A549 (cell line): ENCODE data around the gene NFATC2. TPM values are rescaled to one million over a fixed set of nuclear protein-coding genes. Genes with fewer than 3 reads are reported as not detected.
A peak's percentile ranks its signal among the peaks of the same experiment; 100 is the strongest.

Experiments used
- ATAC-seq, 2 experiments: fragments of 200-7000 bp in 1 of 2; fragments of >200 bp in 1 of 2; cut with Nextera tagmentation in 1 of 2; cut with Tn5 transposase in 1 of 2; 3 replicates each; pipeline versions ENCODE4 v1.8.0 to v1.9.1; 2018 to 2020; ENCODE audit warnings: mild to moderate bottlenecking in 1 of 2, moderate library complexity in 1 of 2
- CTCF ChIA-PET: fragments of 300-600 bp; sonication (Branson Sonifier 250); formaldehyde crosslinking; extraction: SDS; loops from one replicate; lab custom pipeline; 2021; ENCODE audit warnings: antibody characterized with exemption, inconsistent platforms; lab: Yijun Ruan, JAX
- POLR2A ChIA-PET: fragments of 350-600 bp; formaldehyde crosslinking; extraction: SDS; loops from one replicate; lab custom pipeline; 2021; ENCODE audit warnings: antibody characterized with exemption, inconsistent platforms; lab: Yijun Ruan, JAX
- DNase-seq, 2 experiments: peaks; one replicate each; pipeline versions ENCODE4 v3.0.0 to v3.0.0-alpha.2; 2011 to 2016; ENCODE audit warnings: low read depth in 1 of 2, low spot score in 1 of 2
- FAIRE-seq: peaks from 2 replicates; lab custom pipeline; 2011; peaks lifted over from hg19 to GRCh38; lab: Jason Lieb, UNC
- H3K27ac ChIP-seq, 2 experiments: fragments of >200 bp; sonication (Bioruptor Twin); formaldehyde crosslinking; 3 replicates each; pipeline ENCODE4 v1.5.1; 2016 to 2017
- H3K4me1 ChIP-seq: fragments of >200 bp; sonication (Bioruptor Twin); formaldehyde crosslinking; 3 replicates; pipeline ENCODE4 v1.6.1; 2016
- H3K4me2 ChIP-seq: fragments of >200 bp; sonication (Bioruptor Twin); formaldehyde crosslinking; 3 replicates; pipeline ENCODE4 v1.6.1; 2016
- H3K4me3 ChIP-seq: fragments of >200 bp; sonication (Bioruptor Twin); formaldehyde crosslinking; 3 replicates; pipeline ENCODE4 v1.5.1; 2016
- H3K9me3 ChIP-seq: fragments of >200 bp; sonication (Bioruptor Twin); formaldehyde crosslinking; 3 replicates; pipeline ENCODE4 v1.6.1; 2016
- CBX2 ChIP-seq: fragments of 200-600 bp; sonication (generic); IDR thresholded peaks from 2 replicates; pipeline ENCODE4 v1.6.1; 2016; ENCODE audit warnings: low read depth, mild to moderate bottlenecking, borderline replicate concordance
- CEBPB ChIP-seq, 2 experiments: fragments of >200 bp in 1 of 2; sonication (Bioruptor Twin) in 1 of 2; formaldehyde crosslinking in 1 of 2; IDR thresholded peaks; 2 replicates each; pipeline ENCODE4 v1.6.1; 2012 to 2016
- EHF ChIP-seq: fragments of 250-450 bp; sonication (Bioruptor Pico); IDR thresholded peaks from 2 replicates; pipeline ENCODE4 v1.5.0; 2020; ENCODE audit warnings: mild to moderate bottlenecking
- EP300 ChIP-seq, 2 experiments: fragments of >200 bp; sonication (Bioruptor Twin); formaldehyde crosslinking; IDR thresholded peaks; 2 replicates in 1 of 2; 3 replicates in 1 of 2; pipeline ENCODE4 v1.6.1; 2016 to 2017
- FOSB ChIP-seq: fragments of 250-450 bp; sonication (Bioruptor Pico); IDR thresholded peaks from 2 replicates; pipeline ENCODE4 v1.5.0; 2020; ENCODE audit warnings: mild to moderate bottlenecking, moderate library complexity
- FOSL2 ChIP-seq, 2 experiments: fragments of 450-650 bp in 1 of 2; fragments of >200 bp in 1 of 2; sonication (Bioruptor Twin) in 1 of 2; formaldehyde crosslinking; IDR thresholded peaks; 2 replicates each; pipeline versions ENCODE4 v1.5.0 to v1.6.1; 2016 to 2020; ENCODE audit warnings: mild to moderate bottlenecking in 1 of 2, moderate library complexity in 1 of 2
- FOXS1 ChIP-seq: fragments of 250-450 bp; sonication (Bioruptor Pico); IDR thresholded peaks from 2 replicates; pipeline ENCODE4 v1.5.0; 2020; ENCODE audit warnings: mild to moderate bottlenecking, moderate library complexity
- GATA3 ChIP-seq: IDR thresholded peaks from 2 replicates; pipeline ENCODE4 v1.6.1; 2012; ENCODE audit warnings: borderline replicate concordance
- HDAC2 ChIP-seq: fragments of 200-600 bp; sonication (generic); IDR thresholded peaks from 2 replicates; pipeline ENCODE4 v1.6.1; 2016
- HEYL ChIP-seq: fragments of 250-450 bp; sonication (Bioruptor Pico); IDR thresholded peaks from 2 replicates; pipeline ENCODE4 v1.8.0; 2021; ENCODE audit warnings: mild to moderate bottlenecking, moderate library complexity
- HOXA7 ChIP-seq: fragments of 250-450 bp; sonication (Bioruptor Pico); IDR thresholded peaks from 2 replicates; pipeline ENCODE4 v1.5.0; 2020; ENCODE audit warnings: mild to moderate bottlenecking, moderate library complexity
- HOXB5 ChIP-seq: fragments of 250-450 bp; sonication (Bioruptor Pico); IDR thresholded peaks from 2 replicates; pipeline ENCODE4 v1.5.0; 2020; ENCODE audit warnings: mild to moderate bottlenecking, moderate library complexity
- KDM1A ChIP-seq: fragments of 200-600 bp; sonication (generic); IDR thresholded peaks from 2 replicates; pipeline ENCODE4 v1.6.1; 2016; ENCODE audit warnings: low read depth, mild to moderate bottlenecking
- MAZ ChIP-seq: fragments of 150-350 bp; IDR thresholded peaks from 2 replicates; pipeline ENCODE4 v1.6.1; 2014; ENCODE audit warnings: antibody characterized with exemption, low read depth, low read length, borderline replicate concordance
- POLR2A ChIP-seq: IDR thresholded peaks from 2 replicates; pipeline ENCODE4 v1.6.1; 2012; ENCODE audit warnings: mild to moderate bottlenecking, low read length
- RFX5 ChIP-seq: fragments of 450-650 bp; IDR thresholded peaks from 2 replicates; pipeline ENCODE4 v1.7.1; 2014; ENCODE audit warnings: antibody characterized with exemption, mild to moderate bottlenecking, moderate library complexity
- TP53 ChIP-seq: fragments of 250-450 bp; sonication (Bioruptor Pico); IDR thresholded peaks from 2 replicates; pipeline ENCODE4 v1.5.0; 2021; ENCODE audit warnings: mild to moderate bottlenecking, moderate library complexity
- ZNF302 ChIP-seq: fragments of 250-450 bp; sonication (Bioruptor Pico); IDR thresholded peaks from 2 replicates; pipeline ENCODE4 v1.9.0; 2021; ENCODE audit warnings: inconsistent platforms, mild to moderate bottlenecking, moderate library complexity
- WGBS: methylation state at CpG from one replicate; pipeline ENCODE4 v1.1.6; 2017; ENCODE audit errors: missing lambda C conversion rate; 5-methylcytosine and 5-hydroxymethylcytosine counted together
- polyA plus RNA-seq, 4 experiments: library from polyadenylated mRNA; depleted of rRNA in 3 of 4; stranded (reverse); fragments of >200 nt; fragmentation: RNase III in 1 of 4; extraction: RNeasy Plus Mini Kit Qiagen cat#74134 plus additional on column Dnase treatment in 1 of 4; gene quantifications; 2 replicates in 3 of 4; 3 replicates in 1 of 4; pipeline ENCODE4 v1.2.3, GENCODE V29; 2011 to 2017
- TF ChIP-seq, protein P1 (sequence below): fragments of 250-450 bp; sonication (Bioruptor Pico); IDR thresholded peaks from 2 replicates; pipeline ENCODE4 v1.5.0; 2020; ENCODE audit warnings: low read depth, mild to moderate bottlenecking, moderate library complexity
- TF ChIP-seq, protein P2 (sequence below): IDR thresholded peaks from 2 replicates; pipeline ENCODE4 v1.6.1; 2012
- TF ChIP-seq, protein P3 (sequence below): fragments of 250-450 bp; sonication (Bioruptor Pico); IDR thresholded peaks from 2 replicates; pipeline ENCODE4 v1.5.0; 2021; ENCODE audit warnings: mild to moderate bottlenecking, moderate library complexity, borderline replicate concordance
- TF ChIP-seq, protein P4 (sequence below): fragments of 450-650 bp; IDR thresholded peaks from 2 replicates; pipeline ENCODE4 v1.6.1; 2014; ENCODE audit warnings: antibody characterized with exemption
- TF ChIP-seq, protein P5 (sequence below): IDR thresholded peaks from 2 replicates; pipeline ENCODE4 v1.6.1; 2012; ENCODE audit warnings: low read depth, borderline replicate concordance

Gene NFATC2
- polyA plus RNA-seq, 2 of the 4 experiments (the other 2 are of a cell fraction), result 0.75 to 1.6 TPM

DNA sequence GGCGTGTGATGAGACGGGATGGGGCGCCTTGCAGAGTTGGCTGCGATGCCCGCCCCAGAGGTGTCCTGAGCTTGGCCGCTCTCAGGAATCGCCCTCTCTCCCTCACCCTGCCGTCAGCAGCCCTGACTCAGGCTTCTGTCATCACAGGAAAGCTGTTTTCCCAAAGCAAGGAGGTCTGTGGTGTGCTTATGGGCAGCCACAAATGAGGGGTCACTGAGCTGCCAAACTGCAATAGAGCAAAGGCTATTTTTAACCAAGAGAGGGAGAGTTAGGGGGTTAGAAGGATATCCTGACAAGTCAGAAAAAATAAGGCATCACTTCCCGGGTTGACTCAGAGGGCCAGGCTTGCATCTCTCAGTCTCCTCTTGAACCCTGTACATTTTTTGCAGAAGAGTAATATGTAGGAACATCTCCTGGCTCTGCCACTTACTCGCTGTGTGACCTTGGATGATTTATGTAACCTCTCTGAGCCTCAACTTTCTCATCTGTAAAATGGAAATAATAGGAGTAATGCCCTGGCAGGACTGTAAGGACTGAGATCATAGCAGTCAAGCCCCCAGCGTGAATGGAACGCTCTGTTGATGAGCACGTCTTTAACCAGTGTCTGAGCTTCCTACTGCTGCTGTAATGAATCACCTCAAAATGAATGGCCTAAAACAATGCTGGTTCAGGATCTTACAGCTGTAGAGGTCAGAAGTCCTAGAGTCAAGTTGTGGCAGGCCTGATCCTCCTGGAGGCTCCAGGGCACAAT lies 181.9 kb downstream of the NFATC2 start (continued):
- TF ChIP-seq, protein P1, sequence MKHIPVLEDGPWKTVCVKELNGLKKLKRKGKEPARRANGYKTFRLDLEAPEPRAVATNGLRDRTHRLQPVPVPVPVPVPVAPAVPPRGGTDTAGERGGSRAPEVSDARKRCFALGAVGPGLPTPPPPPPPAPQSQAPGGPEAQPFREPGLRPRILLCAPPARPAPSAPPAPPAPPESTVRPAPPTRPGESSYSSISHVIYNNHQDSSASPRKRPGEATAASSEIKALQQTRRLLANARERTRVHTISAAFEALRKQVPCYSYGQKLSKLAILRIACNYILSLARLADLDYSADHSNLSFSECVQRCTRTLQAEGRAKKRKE (CRISPR knock-in tag), result peak; percentile 43; the same call in 1 of the 2 replicates
- TF ChIP-seq RFX5 (no peak), GATA3 (peak; percentile 85; the same call in 1 of the 2 replicates), HOXA7 (CRISPR knock-in tag) (no peak), ZNF302 (CRISPR knock-in tag) (no peak), HOXB5 (0 out of 2 replicates have a peak, but pooled peaks have one; percentile 10), HDAC2 (no peak), FOXS1 (CRISPR knock-in tag) (no peak), CEBPB (IDR thresholded peaks at IDR 0.05) (peak in 1 of 2 experiments; percentile 59; a peak in 1 of 4 replicates), MAZ (no peak), TP53 (no peak), CBX2 (no peak)
- TF ChIP-seq, protein P2, sequence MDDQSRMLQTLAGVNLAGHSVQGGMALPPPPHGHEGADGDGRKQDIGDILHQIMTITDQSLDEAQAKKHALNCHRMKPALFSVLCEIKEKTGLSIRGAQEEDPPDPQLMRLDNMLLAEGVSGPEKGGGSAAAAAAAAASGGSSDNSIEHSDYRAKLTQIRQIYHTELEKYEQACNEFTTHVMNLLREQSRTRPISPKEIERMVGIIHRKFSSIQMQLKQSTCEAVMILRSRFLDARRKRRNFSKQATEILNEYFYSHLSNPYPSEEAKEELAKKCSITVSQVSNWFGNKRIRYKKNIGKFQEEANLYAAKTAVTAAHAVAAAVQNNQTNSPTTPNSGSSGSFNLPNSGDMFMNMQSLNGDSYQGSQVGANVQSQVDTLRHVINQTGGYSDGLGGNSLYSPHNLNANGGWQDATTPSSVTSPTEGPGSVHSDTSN, result no peak
- TF ChIP-seq, protein P3, sequence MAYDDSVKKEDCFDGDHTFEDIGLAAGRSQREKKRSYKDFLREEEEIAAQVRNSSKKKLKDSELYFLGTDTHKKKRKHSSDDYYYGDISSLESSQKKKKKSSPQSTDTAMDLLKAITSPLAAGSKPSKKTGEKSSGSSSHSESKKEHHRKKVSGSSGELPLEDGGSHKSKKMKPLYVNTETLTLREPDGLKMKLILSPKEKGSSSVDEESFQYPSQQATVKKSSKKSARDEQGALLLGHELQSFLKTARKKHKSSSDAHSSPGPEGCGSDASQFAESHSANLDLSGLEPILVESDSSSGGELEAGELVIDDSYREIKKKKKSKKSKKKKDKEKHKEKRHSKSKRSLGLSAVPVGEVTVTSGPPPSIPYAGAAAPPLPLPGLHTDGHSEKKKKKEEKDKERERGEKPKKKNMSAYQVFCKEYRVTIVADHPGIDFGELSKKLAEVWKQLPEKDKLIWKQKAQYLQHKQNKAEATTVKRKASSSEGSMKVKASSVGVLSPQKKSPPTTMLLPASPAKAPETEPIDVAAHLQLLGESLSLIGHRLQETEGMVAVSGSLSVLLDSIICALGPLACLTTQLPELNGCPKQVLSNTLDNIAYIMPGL (CRISPR knock-in tag), result no peak
- TF ChIP-seq, protein P4, sequence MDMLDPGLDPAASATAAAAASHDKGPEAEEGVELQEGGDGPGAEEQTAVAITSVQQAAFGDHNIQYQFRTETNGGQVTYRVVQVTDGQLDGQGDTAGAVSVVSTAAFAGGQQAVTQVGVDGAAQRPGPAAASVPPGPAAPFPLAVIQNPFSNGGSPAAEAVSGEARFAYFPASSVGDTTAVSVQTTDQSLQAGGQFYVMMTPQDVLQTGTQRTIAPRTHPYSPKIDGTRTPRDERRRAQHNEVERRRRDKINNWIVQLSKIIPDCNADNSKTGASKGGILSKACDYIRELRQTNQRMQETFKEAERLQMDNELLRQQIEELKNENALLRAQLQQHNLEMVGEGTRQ, result no peak

DNA sequence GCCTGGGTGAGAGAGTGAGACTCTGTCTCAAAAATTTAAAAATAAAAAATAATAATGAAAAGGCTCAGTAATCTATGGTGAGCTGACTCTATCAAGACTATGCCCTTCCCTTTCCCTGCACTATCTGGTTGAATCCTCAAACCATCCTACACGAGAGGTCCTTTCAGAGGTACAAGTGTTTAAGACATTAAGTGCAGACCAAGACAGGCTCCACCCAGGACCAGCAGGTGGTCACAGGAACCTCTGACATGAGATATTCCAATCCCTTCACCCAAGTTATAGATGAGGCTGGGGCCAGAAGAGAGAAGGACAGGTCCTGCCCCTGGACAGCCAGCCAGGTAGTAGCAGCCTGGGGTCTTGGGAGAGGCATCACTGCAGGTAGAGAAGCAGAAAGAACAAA lies 182.6 kb downstream of the NFATC2 start:
- WGBS, result 80% methylated on average over 1 of the region's 1 CpG

More for the DNA sequence above, 182.6 kb downstream of the NFATC2 start:
- ChIA-PET POLR2A (interaction anchor here (0.6 to 1.5 kb wide), 2 partner anchors 25 to 429 kb away, joined by 4 to 6 read pairs; no protein-coding TSS in a partner anchor), CTCF (interaction anchor here (0.7 to 3.1 kb wide), 8 partner anchors 10 to 372 kb away, joined by 3 to 11 read pairs (median 6); no protein-coding TSS in a partner anchor)
- no peak for TF ChIP-seq EHF (CRISPR knock-in tag)
- TF ChIP-seq RFX5, result no peak
- no peak for TF ChIP-seq FOSB (CRISPR knock-in tag)
- TF ChIP-seq, protein P3 (CRISPR knock-in tag), result no peak
- TF ChIP-seq HEYL (CRISPR knock-in tag), result no peak
- TF ChIP-seq EP300 (IDR thresholded peaks at IDR 0.05), result no peak
- no peak for TF ChIP-seq HOXA7 (CRISPR knock-in tag)
- no peak for TF ChIP-seq KDM1A
- TF ChIP-seq MAZ, result no peak
- TF ChIP-seq, protein P5, sequence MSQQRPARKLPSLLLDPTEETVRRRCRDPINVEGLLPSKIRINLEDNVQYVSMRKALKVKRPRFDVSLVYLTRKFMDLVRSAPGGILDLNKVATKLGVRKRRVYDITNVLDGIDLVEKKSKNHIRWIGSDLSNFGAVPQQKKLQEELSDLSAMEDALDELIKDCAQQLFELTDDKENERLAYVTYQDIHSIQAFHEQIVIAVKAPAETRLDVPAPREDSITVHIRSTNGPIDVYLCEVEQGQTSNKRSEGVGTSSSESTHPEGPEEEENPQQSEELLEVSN, result no peak
- TF ChIP-seq FOSL2 (IDR thresholded peaks at IDR 0.05), result no peak
- TF ChIP-seq FOSL2 (CRISPR knock-in tag; IDR thresholded peaks at IDR 0.05), result no peak
- TF ChIP-seq POLR2A, result no peak
- no peak for TF ChIP-seq ZNF302 (CRISPR knock-in tag)
- TF ChIP-seq, protein P4, result no peak
- no peak for TF ChIP-seq CBX2
- Histone ChIP-seq H3K27ac (peak overlapping the region; percentile 80 to 89), H3K9me3 (peaks cover 22% of the 10 kb centered on the region), H3K4me1 (peaks cover 24% of the 10 kb centered on the region), H3K4me3 (no peak overlapping the region), H3K4me2 (peak overlapping the region; percentile 56)
- DNase-seq, result no peak
- peak; percentile 49 to 54 for ATAC-seq
- FAIRE-seq, result no peak
